Skeletal muscle satellite cell (primary cell): ENCODE measurements around the gene FOXS1.
"Not testable (repeated sequence)": the region's sequence is repeated elsewhere in the genome, so short reads cannot be mapped to it uniquely, and the experiment has no call there.

Experiments used
- H3K27me3 ChIP-seq: 2 replicates; pipeline ENCODE4 v1.7.0; 2013; ENCODE audit warnings: low read length; ENCODE audit not compliant: control insufficient read depth, insufficient read depth
- H3K36me3 ChIP-seq: 2 replicates; pipeline ENCODE4 v1.7.0; 2013; ENCODE audit warnings: mild to moderate bottlenecking, control low read depth, low read length; ENCODE audit not compliant: insufficient read depth
- H3K4me1 ChIP-seq: 2 replicates; pipeline ENCODE4 v1.7.0; 2013; ENCODE audit warnings: low read length; ENCODE audit not compliant: control insufficient read depth, insufficient read depth
- H3K4me2 ChIP-seq: 2 replicates; pipeline ENCODE4 v1.7.0; 2013; ENCODE audit warnings: mild to moderate bottlenecking, low read length
- H3K4me3 ChIP-seq: 2 replicates; pipeline ENCODE4 v1.7.0; 2013; ENCODE audit warnings: low read length
- H3K9ac ChIP-seq: 2 replicates; pipeline ENCODE4 v1.7.0; 2013; ENCODE audit warnings: mild to moderate bottlenecking, low read depth, low read length, moderate library complexity
- H3K9me3 ChIP-seq: replicated peaks from 2 replicates; pipeline ENCODE4 v1.7.0; 2013; ENCODE audit warnings: mild to moderate bottlenecking, control low read depth, low read length

The FOXS1 gene

DNA sequence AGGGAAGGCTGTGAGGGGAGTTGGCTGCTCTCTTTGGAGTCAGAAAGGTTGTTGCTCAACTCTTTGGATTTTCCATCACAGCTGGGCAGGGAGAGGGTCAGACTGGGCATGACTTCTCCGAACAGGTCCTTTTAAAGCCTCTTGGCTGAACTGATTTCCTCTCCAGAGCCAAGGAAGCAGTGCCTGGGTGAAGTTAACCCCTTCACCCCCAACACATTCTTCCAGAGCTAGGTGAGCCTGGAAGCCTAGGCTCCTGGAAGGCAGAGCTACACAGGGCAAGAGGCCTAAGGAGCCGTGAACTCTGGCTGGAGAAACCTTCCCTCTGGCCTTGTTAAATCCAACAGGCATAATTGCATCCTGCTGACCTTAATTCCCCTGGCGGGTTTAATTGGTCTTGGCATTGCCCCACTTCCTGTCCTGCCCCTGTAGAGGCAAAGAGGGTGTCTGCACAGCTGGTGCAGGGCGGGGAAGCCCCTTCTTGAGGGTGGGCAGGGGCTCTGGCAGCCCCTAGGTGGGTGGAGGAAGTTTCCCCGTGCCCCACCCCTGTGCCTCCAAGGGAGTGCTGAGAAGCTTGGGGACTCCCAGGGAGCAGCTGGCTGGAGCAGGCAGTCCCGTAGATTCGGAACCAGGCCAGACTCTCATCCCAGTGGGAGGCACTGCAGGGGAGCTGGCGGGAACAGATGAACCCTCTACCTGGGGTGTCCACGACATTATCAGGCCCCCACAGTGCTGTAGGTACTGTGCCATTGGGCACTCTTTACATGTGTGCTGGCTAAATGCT is 29.8 kb downstream of the FOXS1 start:
- Histone ChIP-seq H3K4me1 (peaks cover 39% of the 10 kb centered on the region), H3K9me3 (no peaks in the 10 kb centered on the region), H3K4me3 (no peak overlapping the region), H3K27me3 (no peaks in the 10 kb centered on the region), H3K4me2 (no peak overlapping the region), H3K9ac (no peak overlapping the region), H3K36me3 (no peaks in the 10 kb centered on the region)

DNA sequence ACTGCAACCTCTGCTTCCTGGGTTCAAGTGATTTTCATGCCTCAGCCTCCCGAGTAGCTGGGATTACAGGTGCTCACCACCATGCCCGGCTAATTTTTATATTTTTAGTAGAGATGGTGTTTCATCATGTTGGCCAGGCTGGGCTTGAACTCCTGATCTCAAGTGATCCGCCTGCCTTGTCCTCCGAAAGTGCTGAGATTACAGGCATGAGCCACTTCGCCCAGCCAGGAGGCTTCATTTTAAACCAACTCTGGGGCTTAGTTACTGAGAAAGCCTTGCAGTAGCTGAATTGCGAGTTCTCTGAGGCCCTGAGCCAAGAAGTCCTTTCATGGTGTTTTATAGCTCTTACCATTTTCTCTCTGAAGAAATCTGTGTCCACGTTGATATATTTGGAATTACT is 31.3 kb downstream of the FOXS1 start:
- not testable (repeated sequence) for H3K36me3 ChIP-seq, H3K4me2 ChIP-seq, H3K9me3 ChIP-seq, H3K9ac ChIP-seq, H3K4me3 ChIP-seq, H3K27me3 ChIP-seq
- H3K4me1 ChIP-seq: peaks cover 53% of the 10 kb centered on the region

DNA sequence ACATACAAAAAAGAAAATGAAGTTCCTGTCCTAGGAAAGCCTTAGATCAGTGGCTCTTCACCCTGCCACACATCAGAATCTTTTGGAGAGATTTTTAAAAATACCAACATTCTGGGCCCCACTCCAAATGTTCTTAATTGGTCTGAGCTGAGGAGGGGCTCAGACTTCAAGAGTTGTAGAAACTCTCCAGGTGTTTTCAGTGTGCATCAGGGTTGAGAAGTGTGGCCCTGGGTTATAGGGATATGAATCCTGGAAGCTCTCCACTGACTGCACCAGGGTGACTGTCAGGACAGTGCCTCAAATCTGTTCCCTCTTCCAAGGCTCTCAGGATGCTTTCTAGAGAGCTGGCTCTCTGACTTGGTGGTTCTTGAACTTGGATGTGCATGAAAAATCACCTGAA is 31.8 kb downstream of the FOXS1 start:
- peaks cover 53% of the 10 kb centered on the region for H3K4me1 ChIP-seq
- no peaks in the 10 kb centered on the region for H3K27me3 ChIP-seq

GRCh38 chr20:31811796-31812728 is 33.3 kb downstream of the FOXS1 start:
- H3K4me1 ChIP-seq: peaks cover 57% of the 10 kb centered on the region
- no peaks in the 10 kb centered on the region for H3K36me3 ChIP-seq
- H3K4me3 ChIP-seq: peak overlapping the region; percentile 5
- H3K4me2 ChIP-seq: peak overlapping the region; percentile 59
- H3K9ac ChIP-seq: peak overlapping the region; percentile 42
- H3K9me3 ChIP-seq: no peaks in the 10 kb centered on the region
- H3K27me3 ChIP-seq: no peaks in the 10 kb centered on the region

More for the DNA sequence above, 31.8 kb downstream of the FOXS1 start:
- H3K9me3 ChIP-seq: no peaks in the 10 kb centered on the region
- no peak overlapping the region for H3K4me3 ChIP-seq
- H3K9ac ChIP-seq: no peak overlapping the region
- no peak overlapping the region for H3K4me2 ChIP-seq
- H3K36me3 ChIP-seq: no peaks in the 10 kb centered on the region

- H3K4me3 ChIP-seq: no peak overlapping the region
- H3K9ac ChIP-seq: no peak overlapping the region
- H3K36me3 ChIP-seq: peaks cover 8% of the 10 kb centered on the region
- no peaks in the 10 kb centered on the region for H3K27me3 ChIP-seq
- H3K4me1 ChIP-seq: peaks cover 61% of the 10 kb centered on the region
- H3K9me3 ChIP-seq: no peaks in the 10 kb centered on the region
- H3K4me2 ChIP-seq: no peak overlapping the region
Measured at GRCh38 chr20:31811198-31811597, 34.2 kb downstream of the FOXS1 start.

- Histone ChIP-seq H3K9me3 (no peaks in the 10 kb centered on the region), H3K4me3 (no peak overlapping the region), H3K4me1 (peaks cover 47% of the 10 kb centered on the region), H3K27me3 (no peaks in the 10 kb centered on the region), H3K4me2 (no peak overlapping the region), H3K36me3 (peaks cover 10% of the 10 kb centered on the region), H3K9ac (peak overlapping the region; percentile 45)
Measured at GRCh38 chr20:31809661-31810060, 35.7 kb downstream of the FOXS1 start.

GRCh38 chr20:31808481-31808880 is 36.9 kb downstream of the FOXS1 start:
- H3K9me3 ChIP-seq: no peaks in the 10 kb centered on the region
- H3K4me2 ChIP-seq: no peak overlapping the region
- peaks cover 47% of the 10 kb centered on the region for H3K4me1 ChIP-seq
- no peak overlapping the region for H3K9ac ChIP-seq
- no peak overlapping the region for H3K4me3 ChIP-seq
- no peaks in the 10 kb centered on the region for H3K27me3 ChIP-seq
- H3K36me3 ChIP-seq: peaks cover 12% of the 10 kb centered on the region

DNA sequence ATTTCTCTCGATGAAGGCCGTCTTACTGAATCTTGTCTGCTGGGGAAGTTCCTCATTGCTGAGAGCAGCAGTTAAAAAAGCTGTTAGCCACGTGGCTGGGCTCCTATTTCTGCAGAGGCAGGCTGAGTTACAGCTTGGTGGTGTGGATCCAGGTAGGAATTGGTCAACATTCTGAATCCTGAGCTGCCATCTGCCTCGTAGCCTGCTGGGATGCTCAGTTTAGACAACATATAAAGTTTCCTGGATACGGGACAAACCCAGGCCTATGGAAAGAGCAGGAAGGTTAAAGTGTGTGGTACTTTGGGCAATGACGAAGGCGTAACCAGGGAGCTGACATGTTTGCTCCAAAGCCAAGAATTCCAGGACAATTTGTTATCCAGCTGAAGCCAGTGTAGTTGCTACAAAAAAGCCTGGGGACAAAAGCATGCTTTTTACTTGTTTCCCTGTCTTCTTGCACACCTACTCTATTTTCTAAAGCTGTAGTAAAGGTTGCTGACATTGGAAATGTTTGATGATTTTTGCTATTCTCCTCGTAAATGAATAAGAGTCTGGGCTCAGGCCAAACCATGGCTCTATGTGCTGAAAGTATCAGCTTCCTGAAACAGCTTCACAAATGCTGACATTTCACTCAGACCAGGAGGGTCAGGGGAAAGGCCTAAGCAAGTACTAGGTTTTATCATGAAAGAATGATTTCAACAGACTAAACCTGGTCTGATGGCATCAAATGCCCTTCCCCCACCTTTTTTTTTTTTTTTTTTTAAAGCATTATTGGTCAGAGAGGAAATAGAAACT is 38.6 kb downstream of the FOXS1 start:
- Histone ChIP-seq H3K27me3 (no peaks in the 10 kb centered on the region), H3K36me3 (peaks cover 19% of the 10 kb centered on the region), H3K9ac (no peak overlapping the region), H3K9me3 (no peaks in the 10 kb centered on the region), H3K4me3 (no peak overlapping the region), H3K4me1 (peaks cover 34% of the 10 kb centered on the region), H3K4me2 (no peak overlapping the region)

DNA sequence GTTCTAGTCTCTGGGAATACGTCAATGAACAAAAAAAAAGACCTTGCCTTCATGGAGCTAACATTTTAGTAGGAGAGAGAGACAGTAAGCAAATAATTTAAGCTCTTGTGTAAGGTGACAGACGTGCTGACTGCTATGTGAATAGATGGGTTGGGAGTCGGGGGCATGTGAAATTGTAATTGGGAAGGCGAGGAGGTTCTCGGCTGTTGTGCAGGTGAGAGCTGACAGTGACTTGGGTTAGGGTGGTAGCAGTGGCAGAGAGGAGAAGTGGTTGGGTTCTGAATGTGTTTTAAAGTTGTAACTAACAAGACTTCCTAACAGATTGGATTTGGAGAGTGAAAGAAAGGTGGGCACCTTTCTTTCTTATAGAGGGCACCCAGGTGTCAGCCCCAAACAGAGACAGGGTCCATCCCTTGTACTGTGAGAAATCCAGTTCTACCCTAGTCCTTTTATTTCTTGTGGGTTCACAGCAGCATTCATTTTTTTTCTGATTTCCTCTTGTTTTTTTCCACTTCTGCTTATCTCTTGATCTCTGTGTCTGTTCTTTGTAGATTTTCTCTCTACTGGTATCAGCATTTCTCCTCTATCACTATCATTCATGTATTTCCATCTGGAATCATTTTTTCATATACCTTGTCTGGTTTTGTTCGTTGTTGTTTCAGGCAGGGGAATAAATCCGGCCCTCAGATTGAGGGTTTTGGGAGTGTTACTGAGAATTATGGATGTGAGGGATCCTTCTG is 41.7 kb downstream of the FOXS1 start:
- no peaks in the 10 kb centered on the region for H3K27me3 ChIP-seq
- no peak overlapping the region for H3K9ac ChIP-seq
- peaks cover 46% of the 10 kb centered on the region for H3K36me3 ChIP-seq
- no peaks in the 10 kb centered on the region for H3K9me3 ChIP-seq
- H3K4me2 ChIP-seq: no peak overlapping the region
- peaks cover 8% of the 10 kb centered on the region for H3K4me1 ChIP-seq
- H3K4me3 ChIP-seq: no peak overlapping the region

GRCh38 chr20:31801508-31801907 is 43.9 kb downstream of the FOXS1 start:
- H3K27me3 ChIP-seq: no peaks in the 10 kb centered on the region
- peaks cover 53% of the 10 kb centered on the region for H3K36me3 ChIP-seq
- no peak overlapping the region for H3K4me3 ChIP-seq
- H3K4me1 ChIP-seq: no peaks in the 10 kb centered on the region
- no peak overlapping the region for H3K4me2 ChIP-seq
- no peak overlapping the region for H3K9ac ChIP-seq
- no peaks in the 10 kb centered on the region for H3K9me3 ChIP-seq
